Measurements from ENCODE around the gene MKNK1.
A peak's percentile ranks its signal among the peaks of the same experiment; 100 is the strongest.

The MKNK1 gene

DNA sequence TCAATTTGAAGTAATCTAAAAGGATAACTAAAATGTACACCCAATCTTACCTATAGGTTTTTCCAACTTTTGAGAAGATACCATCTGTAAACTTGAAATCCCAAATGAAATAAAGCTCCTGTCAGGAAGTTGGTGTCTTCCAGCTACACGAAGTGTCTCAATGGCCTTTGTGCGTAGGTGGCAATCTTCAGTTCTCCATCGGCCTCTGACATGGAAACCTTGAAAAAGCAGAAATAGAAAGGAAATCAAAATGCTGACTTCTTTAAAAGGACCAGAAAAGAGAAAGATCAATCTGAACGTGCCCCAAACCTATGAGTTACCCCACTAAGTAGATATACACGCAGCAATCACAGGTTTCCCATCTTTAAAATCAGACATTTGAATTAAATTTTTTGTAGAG lies 10.0 kb downstream of the MKNK1 start:
- no peak for DNase-seq

DNA sequence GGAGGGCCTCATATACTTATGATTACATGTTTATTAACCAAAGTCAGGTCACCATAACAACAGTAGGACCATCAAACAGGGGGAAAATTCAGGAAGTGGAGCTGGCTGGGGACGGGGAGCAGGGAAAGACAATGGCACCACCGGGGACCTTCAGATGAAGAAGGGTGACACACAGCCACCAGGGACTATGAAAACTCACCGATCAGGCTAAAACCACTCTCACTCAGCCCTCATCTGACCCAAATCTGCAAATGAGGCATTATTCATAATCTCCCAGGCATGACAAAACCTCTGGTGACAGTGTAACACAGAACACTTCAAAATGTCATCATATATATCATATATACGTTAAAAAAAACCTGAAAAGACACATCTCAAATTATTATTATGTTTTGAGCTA lies 11.2 kb downstream of the MKNK1 start:
- no peak for DNase-seq

DNA sequence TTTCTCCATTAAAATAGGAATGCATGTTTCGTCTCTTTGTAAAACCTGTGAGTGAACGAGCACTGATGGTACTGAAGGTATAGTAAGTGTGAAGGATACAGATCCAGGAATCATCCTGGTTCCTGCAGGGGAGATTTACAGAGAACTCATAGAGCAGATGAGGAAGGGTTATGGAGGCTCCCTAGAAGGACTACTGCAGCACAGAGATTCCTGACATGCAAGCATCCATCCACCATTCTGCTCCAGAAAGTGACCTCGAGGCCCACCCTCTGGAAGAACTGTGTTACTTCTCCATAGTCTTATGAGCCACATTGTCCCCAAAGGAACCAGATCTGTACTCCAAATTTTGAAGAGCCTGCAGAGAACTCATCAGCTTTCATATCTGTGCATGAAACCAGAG lies 14.5 kb downstream of the MKNK1 start:
- DNase-seq, result no peak

- no peak for DNase-seq
Observed at GRCh38 chr1:46587069-46587468, 17.0 kb downstream of the MKNK1 start.

DNA sequence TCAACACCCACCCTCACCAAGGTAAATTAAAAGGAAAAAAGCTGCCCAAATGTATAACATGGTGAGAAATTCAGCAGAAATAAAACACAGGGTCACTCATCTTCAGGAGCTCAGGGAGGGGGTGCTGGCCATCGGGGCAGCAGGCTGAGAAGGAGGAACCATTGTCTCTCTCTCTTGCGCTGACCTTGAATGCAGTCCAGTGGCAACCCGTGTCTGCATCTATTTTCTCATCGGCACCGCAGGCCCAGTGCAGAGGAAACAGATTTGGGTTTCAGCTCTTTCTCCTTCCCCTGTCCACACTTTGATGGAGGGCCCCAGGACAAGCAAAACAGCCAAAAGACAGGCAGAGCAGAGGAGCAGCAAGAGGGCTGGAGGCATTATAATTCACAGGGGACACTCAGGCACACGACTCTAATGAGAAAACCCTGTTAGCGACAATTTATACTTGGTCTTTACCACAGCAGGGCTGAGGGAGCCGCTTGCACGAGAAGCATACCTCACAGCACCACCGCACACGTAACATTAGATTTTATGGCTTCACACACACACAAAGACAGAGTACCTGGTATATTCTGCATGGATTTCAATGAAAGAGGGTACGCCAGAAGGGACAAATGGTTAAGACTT lies 18.6 kb downstream of the MKNK1 start:
- DNase-seq, result no peak

- no peak for DNase-seq
Observed at GRCh38 chr1:46583494-46583893, 20.6 kb downstream of the MKNK1 start.

GRCh38 chr1:46582972-46583371 lies 21.1 kb downstream of the MKNK1 start:
- no peak for DNase-seq

- DNase-seq, result no peak
Observed at GRCh38 chr1:46581681-46582455, 22.2 kb downstream of the MKNK1 start.

DNA sequence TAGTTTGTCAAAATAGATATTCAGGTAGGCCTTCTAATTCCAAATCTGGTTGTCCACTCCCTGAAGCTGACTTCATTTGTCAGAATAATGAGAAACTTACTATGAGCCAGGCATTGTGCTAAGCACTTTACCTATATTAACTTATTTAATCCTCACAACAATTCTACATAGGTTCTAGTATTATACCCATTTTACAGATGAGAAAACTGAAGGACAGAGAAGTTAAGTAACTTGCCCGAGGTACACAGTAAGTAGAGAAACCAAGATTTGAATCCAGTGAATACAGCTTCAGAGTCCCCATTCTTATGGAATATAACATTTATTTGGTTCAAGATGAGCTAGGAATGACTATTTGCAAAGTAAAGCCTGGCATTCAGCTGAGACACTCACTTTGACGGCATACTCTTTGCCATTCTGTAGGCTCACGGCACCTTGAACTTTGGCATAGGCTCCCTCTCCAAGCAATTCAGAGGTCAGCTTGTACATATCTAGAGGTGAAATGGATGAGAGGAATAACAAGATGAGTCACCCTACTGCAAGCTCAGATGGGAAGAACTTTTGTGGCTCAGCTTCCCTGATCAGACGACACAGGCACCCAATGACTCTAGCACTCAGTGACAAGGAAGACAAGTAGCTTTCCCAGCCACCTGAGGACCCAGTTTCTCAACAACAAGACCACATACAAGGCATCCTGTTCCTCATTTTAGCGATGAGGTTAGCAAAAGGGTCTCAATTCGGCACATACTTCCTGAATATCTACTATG lies 23.7 kb downstream of the MKNK1 start:
- DNase-seq, result no peak

DNA sequence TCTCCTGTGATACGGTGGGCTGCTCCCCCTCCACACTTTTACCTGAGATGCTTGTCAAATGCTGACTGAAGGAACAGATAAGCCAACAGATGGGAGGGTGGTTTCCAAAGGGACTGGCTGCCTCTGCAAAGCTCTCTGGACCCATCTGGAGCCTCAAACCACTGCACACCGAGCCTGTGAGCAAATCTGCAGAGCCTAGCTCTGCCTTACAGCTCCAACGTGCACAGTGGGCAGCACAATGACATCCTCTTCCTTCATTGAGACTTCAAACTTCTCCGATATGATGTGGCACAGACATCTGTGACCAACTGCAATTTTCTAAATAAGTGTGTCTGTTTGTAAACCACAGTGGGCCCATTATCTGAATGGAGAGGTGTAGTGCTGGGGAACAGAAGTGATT lies 26.4 kb downstream of the MKNK1 start:
- DNase-seq, result peak; percentile 25

DNA sequence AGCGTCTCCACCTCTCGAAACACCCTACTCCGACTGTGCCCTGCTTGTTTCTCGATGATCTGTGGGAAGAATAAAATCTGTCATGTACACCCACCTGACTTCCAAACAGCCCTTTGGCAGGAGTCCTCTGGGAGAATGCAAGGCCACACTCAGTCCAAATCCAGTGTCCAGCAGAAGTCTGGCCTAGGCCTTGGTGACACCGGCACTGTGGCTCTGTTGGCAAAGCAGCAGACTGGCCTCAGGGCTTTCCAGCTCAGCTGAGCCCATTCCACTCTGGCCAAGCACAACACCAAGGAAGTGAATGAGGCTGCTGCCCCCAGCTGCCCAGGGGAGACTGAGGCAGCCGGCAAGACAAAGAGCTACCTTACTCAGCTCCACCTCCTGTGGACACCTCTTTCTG lies 27.5 kb downstream of the MKNK1 start:
- no peak for DNase-seq

- DNase-seq, result no peak
Observed at GRCh38 chr1:46575778-46576177, 28.3 kb downstream of the MKNK1 start.

DNA sequence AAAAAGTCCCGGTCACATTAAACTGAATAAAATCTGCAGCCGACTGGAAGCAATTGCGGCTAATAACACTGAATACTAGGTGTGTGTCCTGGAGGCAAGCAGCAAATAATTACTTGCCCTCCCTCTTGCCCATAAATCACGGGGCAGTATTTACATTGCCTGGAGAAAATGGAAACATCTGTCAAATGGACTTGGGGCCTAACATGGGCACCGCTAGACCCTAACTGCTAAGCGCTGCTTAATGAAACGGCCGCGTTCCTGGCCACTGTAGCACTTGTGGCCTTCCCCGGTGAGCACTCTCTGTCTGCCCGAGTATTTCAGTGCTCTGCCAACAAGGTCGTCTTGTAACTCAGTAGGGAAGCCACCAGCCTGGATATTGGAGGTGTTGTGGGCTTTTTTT lies 28.8 kb downstream of the MKNK1 start:
- no peak for DNase-seq

- no peak for DNase-seq
Observed at GRCh38 chr1:46571691-46572225, 32.3 kb downstream of the MKNK1 start.

DNA sequence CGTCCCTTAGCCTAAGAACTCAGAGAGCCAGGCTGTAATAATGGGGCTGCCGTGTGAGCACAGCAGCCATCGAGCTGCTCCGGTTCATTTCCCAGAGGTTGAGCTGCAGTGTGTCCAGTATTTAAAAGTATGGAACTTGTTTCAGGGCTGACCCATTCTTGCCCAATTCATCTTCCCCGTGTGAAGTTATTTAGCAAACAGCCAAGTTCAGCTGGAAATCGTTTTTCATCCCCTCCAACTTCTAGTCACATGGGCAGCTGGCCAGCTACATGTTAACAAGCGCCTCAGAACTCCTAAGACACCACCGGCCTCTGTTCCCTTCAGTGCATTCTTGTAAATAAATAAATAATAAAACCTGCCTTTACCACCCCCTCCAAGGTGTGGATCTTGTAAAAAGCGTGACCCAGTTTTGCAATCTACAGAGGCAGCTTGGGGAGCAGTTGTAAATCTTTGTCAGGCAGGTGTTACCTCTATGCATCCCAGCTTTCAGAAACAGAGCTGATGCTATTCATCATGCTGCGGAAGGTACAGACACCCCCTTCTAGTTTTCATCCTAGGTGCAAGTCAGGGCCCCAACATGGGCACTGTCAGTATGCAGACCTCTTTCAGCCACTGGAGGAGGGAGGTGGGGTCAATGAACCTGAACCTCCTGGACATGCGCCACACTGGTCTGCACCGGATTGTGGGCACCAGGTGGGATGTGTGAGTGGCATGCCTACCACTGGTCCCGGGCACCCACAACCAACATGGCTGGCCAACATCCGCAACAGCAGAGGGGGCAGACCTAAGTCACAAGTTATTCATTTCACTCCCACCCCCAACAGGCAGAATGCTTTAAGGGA lies 34.0 kb downstream of the MKNK1 start:
- DNase-seq, result no peak

GRCh38 chr1:46569116-46569515 lies 35.0 kb downstream of the MKNK1 start:
- no peak for DNase-seq

DNA sequence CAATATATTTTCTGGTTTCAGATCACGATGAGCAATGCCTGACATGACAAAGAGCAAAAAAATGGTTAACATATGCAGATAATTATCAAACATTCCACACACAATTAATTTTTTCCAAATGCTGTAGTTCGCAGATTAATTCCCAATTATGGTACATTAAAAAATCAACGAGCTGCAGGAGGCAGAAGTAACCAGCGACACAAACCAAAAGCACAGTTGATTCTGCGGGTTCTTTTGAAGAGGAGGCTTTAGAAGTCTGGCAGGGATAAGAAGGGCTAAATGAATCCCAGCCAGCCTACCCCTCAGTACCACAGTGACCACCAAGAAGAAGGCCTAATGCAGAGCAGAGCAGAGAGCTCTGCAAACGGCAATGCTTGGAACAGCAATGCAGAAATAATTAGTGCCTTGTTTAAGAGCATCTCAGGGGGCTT lies 35.6 kb downstream of the MKNK1 start:
- DNase-seq, result no peak

DNA sequence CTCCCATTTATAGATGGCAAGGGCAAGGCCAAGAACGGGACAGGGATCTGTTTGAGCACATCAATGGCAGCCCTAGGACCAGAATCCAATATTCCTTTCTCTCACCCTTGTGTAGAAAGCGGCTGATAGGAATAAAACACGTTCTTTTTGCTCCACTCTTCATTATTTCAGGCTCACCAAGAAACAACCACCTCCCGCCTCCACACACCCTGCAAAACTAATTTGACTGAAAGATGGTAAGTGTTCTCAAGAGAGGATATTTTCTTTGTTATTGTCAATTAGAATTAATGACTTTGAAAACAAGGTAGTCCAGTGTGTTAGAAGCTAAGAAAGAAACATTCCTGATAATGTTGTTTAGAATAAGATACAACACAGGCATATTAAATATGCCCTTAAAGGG lies 40.7 kb downstream of the MKNK1 start:
- DNase-seq, result no peak

- DNase-seq, result no peak
Observed at GRCh38 chr1:46562498-46562897, 41.6 kb downstream of the MKNK1 start.

DNA sequence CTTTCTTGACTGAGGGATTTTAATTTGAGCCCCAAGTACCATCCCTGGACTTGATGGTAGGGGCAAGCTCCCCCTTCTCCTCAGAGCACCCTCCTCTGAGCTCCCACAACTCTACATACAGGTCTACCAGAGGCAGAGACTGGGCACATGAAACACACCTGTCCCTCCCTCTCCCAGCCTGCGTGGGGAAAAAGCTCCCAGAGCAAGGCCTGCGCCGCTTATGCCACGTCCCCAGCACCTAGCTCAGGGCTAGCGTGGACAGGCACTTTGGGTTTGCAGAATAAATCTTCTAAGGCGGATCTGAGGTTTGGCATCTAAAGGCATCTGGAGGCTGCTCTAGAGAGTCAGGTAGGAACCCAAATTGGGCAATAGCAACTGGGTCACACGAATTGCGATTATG lies 45.1 kb downstream of the MKNK1 start:
- DNase-seq, result no peak

- DNase-seq, result peak; percentile 5
Observed at GRCh38 chr1:46558141-46558963, 45.7 kb downstream of the MKNK1 start.

GRCh38 chr1:46557403-46557802 lies 46.7 kb downstream of the MKNK1 start:
- no peak for DNase-seq

Measured in NCI-H1694 (cell line).